ENCODE results near the gene UQCRHL.
"Not testable (repeated sequence)": the region's sequence is repeated elsewhere in the genome, so short reads cannot be mapped to it uniquely, and the experiment has no call there.

The UQCRHL gene

DNA sequence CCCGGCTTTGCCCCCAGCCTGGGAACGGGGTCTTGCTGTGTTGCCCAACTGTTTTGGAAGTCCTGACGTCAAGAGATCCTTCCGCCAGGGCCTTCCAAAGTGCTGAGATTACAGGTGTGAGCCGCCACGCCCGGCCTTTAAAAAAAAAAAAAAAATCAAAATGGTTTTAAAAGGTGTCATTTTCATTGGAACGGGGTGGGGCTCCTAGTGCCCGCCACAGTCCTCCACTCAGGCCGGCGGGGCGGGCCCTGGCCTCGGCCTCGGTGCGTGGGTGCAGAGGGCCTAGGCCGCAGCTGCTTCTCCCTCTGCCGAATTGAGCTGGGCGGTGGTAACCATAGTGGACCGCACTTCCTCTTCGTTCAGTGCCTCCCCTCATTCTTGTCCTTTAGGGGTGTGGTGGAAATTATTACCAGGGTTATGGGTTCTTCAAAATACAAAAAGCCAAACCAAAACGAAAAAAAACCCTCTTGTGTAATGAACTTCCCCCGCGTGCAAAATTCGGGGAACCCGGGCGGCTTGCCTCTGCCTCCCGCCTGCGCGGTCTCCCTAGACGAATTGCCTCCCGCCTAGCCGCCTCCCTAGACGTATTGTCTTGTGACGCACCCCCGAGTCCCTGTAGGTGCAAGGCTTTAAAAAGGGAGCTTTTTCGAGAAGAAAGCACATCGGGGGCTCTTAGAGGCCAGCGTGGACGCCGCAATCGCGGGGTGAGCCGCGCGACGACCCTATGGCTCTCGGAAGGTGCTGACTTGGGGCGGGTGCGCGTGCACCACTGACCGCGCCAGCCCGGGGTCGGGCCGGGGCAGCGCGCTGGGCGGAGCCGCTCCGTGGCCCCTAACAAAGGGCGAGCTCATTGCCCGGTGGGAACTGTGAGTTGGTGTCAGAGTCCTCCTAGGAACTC lies 29.6 kb upstream of the UQCRHL start:
- peak; percentile 68 to 84 for DNase-seq (ENCODE audit: low read depth in 1 of 2, low spot score in 1 of 2)

DNA sequence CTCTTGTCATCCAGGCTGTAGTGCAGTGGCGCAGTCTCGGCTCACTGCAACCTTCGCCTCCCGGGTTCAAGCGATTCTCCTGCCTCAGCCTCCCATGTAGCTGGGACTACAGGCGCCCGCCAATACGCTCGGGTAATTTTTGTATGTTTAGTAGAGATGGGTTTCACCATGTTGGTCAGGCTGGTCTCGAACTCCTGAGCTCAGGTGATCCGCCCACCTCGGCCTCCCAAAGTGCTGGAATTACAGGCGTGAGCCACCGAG lies 29.0 kb upstream of the UQCRHL start:
- not testable (repeated sequence) for DNase-seq (ENCODE audit: low read depth in 1 of 2, low spot score in 1 of 2); H3K27me3 ChIP-seq (ENCODE audit: insufficient read depth, poor library complexity, severe bottlenecking)
- H3K27ac ChIP-seq (replicated peaks) = peak overlapping the region; percentile 99
- peak overlapping the region; percentile 39; the same call in 1 of the 2 replicates for H3K4me3 ChIP-seq (replicated peaks; ENCODE audit: insufficient read depth, low read length)

More for the DNA sequence above, 29.6 kb upstream of the UQCRHL start:
- H3K27ac ChIP-seq (replicated peaks) = peak overlapping the region; percentile 99
- TF ChIP-seq GABPA (IDR thresholded peaks at IDR 0.05; ENCODE audit: low read depth) = 0 out of 2 replicates have a peak, but pooled peaks have one; percentile 25
- TF ChIP-seq POLR2AphosphoS5 (IDR thresholded peaks at IDR 0.05; ENCODE audit: low read depth) = peak; percentile 53; the same call in 1 of the 2 replicates
- TF ChIP-seq SPI1 (IDR thresholded peaks at IDR 0.05; ENCODE audit: borderline replicate concordance, low read depth) = peak; percentile 96
- TF ChIP-seq, protein P1, sequence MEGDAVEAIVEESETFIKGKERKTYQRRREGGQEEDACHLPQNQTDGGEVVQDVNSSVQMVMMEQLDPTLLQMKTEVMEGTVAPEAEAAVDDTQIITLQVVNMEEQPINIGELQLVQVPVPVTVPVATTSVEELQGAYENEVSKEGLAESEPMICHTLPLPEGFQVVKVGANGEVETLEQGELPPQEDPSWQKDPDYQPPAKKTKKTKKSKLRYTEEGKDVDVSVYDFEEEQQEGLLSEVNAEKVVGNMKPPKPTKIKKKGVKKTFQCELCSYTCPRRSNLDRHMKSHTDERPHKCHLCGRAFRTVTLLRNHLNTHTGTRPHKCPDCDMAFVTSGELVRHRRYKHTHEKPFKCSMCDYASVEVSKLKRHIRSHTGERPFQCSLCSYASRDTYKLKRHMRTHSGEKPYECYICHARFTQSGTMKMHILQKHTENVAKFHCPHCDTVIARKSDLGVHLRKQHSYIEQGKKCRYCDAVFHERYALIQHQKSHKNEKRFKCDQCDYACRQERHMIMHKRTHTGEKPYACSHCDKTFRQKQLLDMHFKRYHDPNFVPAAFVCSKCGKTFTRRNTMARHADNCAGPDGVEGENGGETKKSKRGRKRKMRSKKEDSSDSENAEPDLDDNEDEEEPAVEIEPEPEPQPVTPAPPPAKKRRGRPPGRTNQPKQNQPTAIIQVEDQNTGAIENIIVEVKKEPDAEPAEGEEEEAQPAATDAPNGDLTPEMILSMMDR (IDR thresholded peaks at IDR 0.05; ENCODE audit: insufficient read depth, low read length) = no peak
- TF ChIP-seq, protein P2, sequence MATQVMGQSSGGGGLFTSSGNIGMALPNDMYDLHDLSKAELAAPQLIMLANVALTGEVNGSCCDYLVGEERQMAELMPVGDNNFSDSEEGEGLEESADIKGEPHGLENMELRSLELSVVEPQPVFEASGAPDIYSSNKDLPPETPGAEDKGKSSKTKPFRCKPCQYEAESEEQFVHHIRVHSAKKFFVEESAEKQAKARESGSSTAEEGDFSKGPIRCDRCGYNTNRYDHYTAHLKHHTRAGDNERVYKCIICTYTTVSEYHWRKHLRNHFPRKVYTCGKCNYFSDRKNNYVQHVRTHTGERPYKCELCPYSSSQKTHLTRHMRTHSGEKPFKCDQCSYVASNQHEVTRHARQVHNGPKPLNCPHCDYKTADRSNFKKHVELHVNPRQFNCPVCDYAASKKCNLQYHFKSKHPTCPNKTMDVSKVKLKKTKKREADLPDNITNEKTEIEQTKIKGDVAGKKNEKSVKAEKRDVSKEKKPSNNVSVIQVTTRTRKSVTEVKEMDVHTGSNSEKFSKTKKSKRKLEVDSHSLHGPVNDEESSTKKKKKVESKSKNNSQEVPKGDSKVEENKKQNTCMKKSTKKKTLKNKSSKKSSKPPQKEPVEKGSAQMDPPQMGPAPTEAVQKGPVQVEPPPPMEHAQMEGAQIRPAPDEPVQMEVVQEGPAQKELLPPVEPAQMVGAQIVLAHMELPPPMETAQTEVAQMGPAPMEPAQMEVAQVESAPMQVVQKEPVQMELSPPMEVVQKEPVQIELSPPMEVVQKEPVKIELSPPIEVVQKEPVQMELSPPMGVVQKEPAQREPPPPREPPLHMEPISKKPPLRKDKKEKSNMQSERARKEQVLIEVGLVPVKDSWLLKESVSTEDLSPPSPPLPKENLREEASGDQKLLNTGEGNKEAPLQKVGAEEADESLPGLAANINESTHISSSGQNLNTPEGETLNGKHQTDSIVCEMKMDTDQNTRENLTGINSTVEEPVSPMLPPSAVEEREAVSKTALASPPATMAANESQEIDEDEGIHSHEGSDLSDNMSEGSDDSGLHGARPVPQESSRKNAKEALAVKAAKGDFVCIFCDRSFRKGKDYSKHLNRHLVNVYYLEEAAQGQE (IDR thresholded peaks at IDR 0.05; ENCODE audit: insufficient replicate concordance, low read depth) = no peak
- H3K27me3 ChIP-seq (ENCODE audit: insufficient read depth, poor library complexity, severe bottlenecking) = no peaks in the 10 kb centered on the region
- peak overlapping the region; percentile 9; the same call in 1 of the 2 replicates for H3K4me3 ChIP-seq (replicated peaks; ENCODE audit: insufficient read depth, low read length)

DNA sequence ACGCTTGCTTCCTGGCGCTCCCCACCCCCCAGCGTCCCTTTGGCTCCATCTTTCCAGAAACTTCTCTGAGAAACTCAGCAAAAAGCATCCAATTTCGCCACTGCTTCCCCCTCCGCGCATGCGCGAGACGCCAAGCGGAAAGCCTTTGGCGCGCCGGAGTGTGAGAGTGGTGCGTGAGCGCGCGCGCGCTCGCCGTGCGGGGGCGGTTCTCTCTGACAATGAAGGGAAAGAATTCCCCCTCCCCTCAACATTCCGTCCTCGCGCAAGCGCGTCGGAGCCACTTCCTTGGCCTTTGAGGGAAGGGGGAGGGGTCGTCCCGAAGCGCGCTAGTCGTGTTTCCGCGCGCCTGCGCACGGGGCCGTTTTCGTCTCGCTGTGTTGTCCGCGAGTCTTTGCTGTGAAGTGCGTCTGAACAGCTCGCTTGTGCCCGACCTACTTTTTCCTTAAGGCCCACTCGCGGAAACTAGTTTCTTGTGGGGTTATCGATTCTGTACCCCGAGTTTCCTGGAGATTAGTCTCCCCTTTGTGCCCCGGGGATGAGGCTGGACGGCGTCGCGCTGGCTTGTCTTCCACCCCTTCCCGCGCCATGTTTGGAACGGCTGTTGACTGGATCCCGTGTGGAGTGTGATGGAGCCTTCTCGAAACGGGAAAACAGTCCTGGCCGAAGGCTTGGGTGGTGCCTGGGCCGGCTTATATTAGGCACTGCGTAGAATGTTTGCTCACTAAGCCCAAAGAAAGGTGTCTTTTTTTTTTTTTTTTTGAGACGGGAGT lies 28.5 kb upstream of the UQCRHL start:
- H3K4me3 ChIP-seq (replicated peaks; ENCODE audit: insufficient read depth, low read length) = peak overlapping the region; percentile 63
- peak overlapping the region; percentile 99 for H3K27ac ChIP-seq (replicated peaks)
- H3K27me3 ChIP-seq (ENCODE audit: insufficient read depth, poor library complexity, severe bottlenecking) = no peaks in the 10 kb centered on the region
- peak; percentile 98 to 99 for DNase-seq (ENCODE audit: low read depth in 1 of 2, low spot score in 1 of 2)
- TF ChIP-seq POLR2AphosphoS5 (IDR thresholded peaks at IDR 0.05; ENCODE audit: low read depth) (0 out of 2 replicates have a peak, but pooled peaks have one; percentile 33), SPI1 (IDR thresholded peaks at IDR 0.05; ENCODE audit: borderline replicate concordance, low read depth) (peak; percentile 59; the same call in 1 of the 2 replicates)
- TF ChIP-seq, protein P1 (IDR thresholded peaks at IDR 0.05; ENCODE audit: insufficient read depth, low read length) = no peak

DNA sequence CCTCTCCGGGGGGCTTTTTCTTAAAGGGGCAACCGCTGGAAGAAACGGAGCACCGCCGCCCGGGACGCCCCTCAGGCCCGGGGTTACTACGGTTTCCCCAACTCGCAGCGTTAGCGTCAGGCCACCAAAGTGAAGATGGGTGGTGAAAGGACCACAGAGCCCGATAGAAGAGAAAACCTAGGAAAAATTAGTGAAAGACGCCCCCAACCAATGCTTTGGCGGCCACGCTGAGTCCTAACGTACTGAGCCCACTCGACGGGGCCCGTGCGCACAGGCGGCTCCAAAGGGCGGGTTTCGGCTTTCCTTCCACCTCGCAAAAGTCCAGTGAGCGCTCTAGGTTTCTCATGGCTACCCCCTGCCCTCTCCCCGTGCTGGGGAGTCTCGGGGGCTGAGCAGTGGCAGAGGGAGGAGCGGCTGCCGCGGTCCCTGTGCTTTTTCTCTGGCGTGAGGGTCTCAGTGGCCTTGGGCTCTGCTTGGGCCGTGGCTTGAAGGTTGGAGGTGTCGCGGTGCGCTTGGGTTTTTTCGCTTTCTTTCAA lies 27.8 kb upstream of the UQCRHL start:
- Histone ChIP-seq H3K4me3 (replicated peaks; ENCODE audit: insufficient read depth, low read length) (peak overlapping the region; percentile 63), H3K27me3 (ENCODE audit: insufficient read depth, poor library complexity, severe bottlenecking) (no peaks in the 10 kb centered on the region), H3K27ac (replicated peaks) (peak overlapping the region; percentile 99)
- peak; percentile 15; the same call in 1 of the 2 replicates for TF ChIP-seq POLR2AphosphoS5 (IDR thresholded peaks at IDR 0.05; ENCODE audit: low read depth)
- TF ChIP-seq, protein P2 (IDR thresholded peaks at IDR 0.05; ENCODE audit: insufficient replicate concordance, low read depth) = peak; percentile 37
- TF ChIP-seq, protein P1 (IDR thresholded peaks at IDR 0.05; ENCODE audit: insufficient read depth, low read length) = no peak
- no peak for DNase-seq (ENCODE audit: low read depth in 1 of 2, low spot score in 1 of 2)

Data from HL-60 (cell line).